Measurements from ENCODE around the gene SOWAHA.

DNA sequence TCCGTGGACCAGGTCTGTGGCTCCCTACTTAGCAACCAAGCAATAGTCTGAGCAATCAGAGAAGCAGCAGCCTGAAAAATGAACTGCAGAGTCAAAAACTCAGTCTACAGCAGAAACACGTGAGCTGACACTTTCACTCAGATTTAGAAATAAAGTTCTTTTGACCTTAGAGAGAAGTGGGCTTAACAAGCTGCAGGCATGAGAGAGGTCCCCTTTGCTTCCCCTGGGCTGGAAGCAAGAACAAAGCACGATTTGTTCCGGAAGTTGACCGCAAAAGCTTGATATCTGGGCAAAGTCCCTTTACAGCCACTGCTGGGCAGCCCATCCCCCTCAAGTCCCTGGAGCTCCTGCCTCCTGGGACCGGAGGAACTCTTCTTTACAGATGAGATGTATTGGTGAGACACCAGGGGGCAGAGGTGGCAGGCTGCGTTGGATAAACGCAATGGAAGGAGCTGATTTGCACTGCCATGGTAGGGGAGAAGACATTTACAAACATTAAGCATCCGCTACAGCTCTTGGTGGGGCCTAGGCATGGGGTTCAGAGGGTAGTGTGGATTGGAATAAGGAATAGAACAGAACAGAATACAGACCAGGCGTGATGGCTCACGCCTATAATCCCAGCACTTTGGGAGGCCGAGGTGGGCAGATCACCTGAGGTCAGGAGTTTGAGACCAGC lies 5.8 kb upstream of the SOWAHA start:
- TF ChIP-seq POLR2A (IDR thresholded peaks at IDR 0.05): no peak
- TF ChIP-seq, protein P1, sequence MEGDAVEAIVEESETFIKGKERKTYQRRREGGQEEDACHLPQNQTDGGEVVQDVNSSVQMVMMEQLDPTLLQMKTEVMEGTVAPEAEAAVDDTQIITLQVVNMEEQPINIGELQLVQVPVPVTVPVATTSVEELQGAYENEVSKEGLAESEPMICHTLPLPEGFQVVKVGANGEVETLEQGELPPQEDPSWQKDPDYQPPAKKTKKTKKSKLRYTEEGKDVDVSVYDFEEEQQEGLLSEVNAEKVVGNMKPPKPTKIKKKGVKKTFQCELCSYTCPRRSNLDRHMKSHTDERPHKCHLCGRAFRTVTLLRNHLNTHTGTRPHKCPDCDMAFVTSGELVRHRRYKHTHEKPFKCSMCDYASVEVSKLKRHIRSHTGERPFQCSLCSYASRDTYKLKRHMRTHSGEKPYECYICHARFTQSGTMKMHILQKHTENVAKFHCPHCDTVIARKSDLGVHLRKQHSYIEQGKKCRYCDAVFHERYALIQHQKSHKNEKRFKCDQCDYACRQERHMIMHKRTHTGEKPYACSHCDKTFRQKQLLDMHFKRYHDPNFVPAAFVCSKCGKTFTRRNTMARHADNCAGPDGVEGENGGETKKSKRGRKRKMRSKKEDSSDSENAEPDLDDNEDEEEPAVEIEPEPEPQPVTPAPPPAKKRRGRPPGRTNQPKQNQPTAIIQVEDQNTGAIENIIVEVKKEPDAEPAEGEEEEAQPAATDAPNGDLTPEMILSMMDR (IDR thresholded peaks at IDR 0.05): no peak
